Measurements from ENCODE around the gene TGFBR1.

Gene TGFBR1

GRCh38 chr9:99197124-99197630 is 92.3 kb downstream of the TGFBR1 start:
- no peak for TF ChIP-seq CTCF (IDR thresholded peaks at IDR 0.05)
- no peak overlapping the region for H3K27ac Mint-ChIP-seq
- no peaks in the 10 kb centered on the region for H3K4me1 Mint-ChIP-seq
- no peaks in the 10 kb centered on the region for H3K36me3 Mint-ChIP-seq (ENCODE audit: low read depth)
- no peak overlapping the region for H3K4me3 Mint-ChIP-seq
- H3K9me3 Mint-ChIP-seq, result peaks cover 4% of the 10 kb centered on the region
- DNase-seq, result no peak
- peaks cover 23% of the 10 kb centered on the region for H3K27me3 Mint-ChIP-seq (ENCODE audit: low read depth, poor library complexity)

GRCh38 chr9:99197987-99198386 is 93.1 kb downstream of the TGFBR1 start:
- Mint-ChIP-seq H3K4me1 (no peaks in the 10 kb centered on the region), H3K27me3 (ENCODE audit: low read depth, poor library complexity) (peaks cover 19% of the 10 kb centered on the region), H3K36me3 (ENCODE audit: low read depth) (no peaks in the 10 kb centered on the region), H3K4me3 (no peak overlapping the region), H3K9me3 (peaks cover 4% of the 10 kb centered on the region), H3K27ac (no peak overlapping the region)
- no peak for DNase-seq
- TF ChIP-seq CTCF (IDR thresholded peaks at IDR 0.05), result no peak

- Mint-ChIP-seq H3K27ac (peak overlapping the region; percentile 15), H3K4me1 (no peaks in the 10 kb centered on the region), H3K27me3 (ENCODE audit: low read depth, poor library complexity) (peaks cover 19% of the 10 kb centered on the region), H3K9me3 (no peaks in the 10 kb centered on the region), H3K4me3 (no peak overlapping the region), H3K36me3 (ENCODE audit: low read depth) (no peaks in the 10 kb centered on the region)
- DNase-seq, result no peak
- no peak for TF ChIP-seq CTCF (IDR thresholded peaks at IDR 0.05)
Measured at GRCh38 chr9:99199938-99200539, 95.1 kb downstream of the TGFBR1 start.

GRCh38 chr9:99201603-99202002 is 96.7 kb downstream of the TGFBR1 start:
- Mint-ChIP-seq H3K27ac (no peak overlapping the region), H3K36me3 (ENCODE audit: low read depth) (no peaks in the 10 kb centered on the region), H3K4me3 (no peak overlapping the region), H3K9me3 (peaks cover 2% of the 10 kb centered on the region), H3K27me3 (ENCODE audit: low read depth, poor library complexity) (peaks cover 21% of the 10 kb centered on the region), H3K4me1 (no peaks in the 10 kb centered on the region)
- no peak for DNase-seq
- TF ChIP-seq CTCF (IDR thresholded peaks at IDR 0.05), result no peak

Measured in nephron progenitor cell (in vitro differentiated cells).